ENCODE data around the gene FOXL2. TPM values are rescaled to one million over a fixed set of nuclear protein-coding genes. Genes with fewer than 3 reads are reported as not detected.

Gene FOXL2
- total and polyA plus RNA-seq, 9 of the 15 experiments (the other 6 are each of a cell fraction or from before 2014, with no cell fraction given), result 0.27 to 22.1 (median 3.2) TPM

DNA sequence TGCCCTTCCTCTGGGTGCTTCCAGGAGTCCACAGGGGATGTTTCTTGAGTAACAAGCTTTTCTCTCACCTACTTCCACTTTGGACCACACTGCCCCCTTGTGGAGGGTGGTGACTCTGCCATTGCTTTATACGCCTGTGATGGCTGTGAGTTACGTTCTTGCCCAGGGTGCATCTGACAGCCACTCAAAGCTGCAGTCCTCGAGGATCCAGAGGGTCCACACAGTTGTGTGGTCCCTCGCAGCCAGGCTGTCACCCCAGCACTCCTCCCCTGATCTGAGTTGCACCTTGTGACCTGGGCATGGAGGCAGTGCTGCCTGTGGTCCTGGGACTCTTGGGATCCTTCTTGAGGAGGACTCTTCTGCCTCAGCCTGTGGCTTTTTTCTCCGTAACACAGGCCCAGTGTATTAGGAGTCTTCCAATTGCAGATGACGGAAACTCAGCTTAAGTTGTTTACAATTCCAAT, 23.4 kb downstream of the FOXL2 start (continued):
- no peak for TF ChIP-seq POLR2AphosphoS2 (IDR thresholded peaks at IDR 0.05; ENCODE audit: low read length)
- no peak for TF ChIP-seq KAT2B (IDR thresholded peaks at IDR 0.05; ENCODE audit: low read depth, low read length)
- TF ChIP-seq MEF2A (IDR thresholded peaks at IDR 0.05; ENCODE audit: control insufficient read depth, low read depth, low read length), result no peak
- TF ChIP-seq, protein P1, sequence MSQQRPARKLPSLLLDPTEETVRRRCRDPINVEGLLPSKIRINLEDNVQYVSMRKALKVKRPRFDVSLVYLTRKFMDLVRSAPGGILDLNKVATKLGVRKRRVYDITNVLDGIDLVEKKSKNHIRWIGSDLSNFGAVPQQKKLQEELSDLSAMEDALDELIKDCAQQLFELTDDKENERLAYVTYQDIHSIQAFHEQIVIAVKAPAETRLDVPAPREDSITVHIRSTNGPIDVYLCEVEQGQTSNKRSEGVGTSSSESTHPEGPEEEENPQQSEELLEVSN (IDR thresholded peaks at IDR 0.05; ENCODE audit: borderline replicate concordance in 1 of 2, extremely low read depth in 1 of 2, insufficient read depth in 1 of 2, insufficient read length in 1 of 2, low read depth in 1 of 2, low read length in 1 of 2, poor library complexity in 1 of 2, severe bottlenecking in 1 of 2), result no peak
- TF ChIP-seq HIVEP1 (CRISPR knock-in tag; IDR thresholded peaks at IDR 0.05), result no peak
- TF ChIP-seq, protein P2, sequence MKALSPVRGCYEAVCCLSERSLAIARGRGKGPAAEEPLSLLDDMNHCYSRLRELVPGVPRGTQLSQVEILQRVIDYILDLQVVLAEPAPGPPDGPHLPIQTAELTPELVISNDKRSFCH (CRISPR knock-in tag; IDR thresholded peaks at IDR 0.05), result no peak
- TF ChIP-seq, protein P2 (tag; IDR thresholded peaks at IDR 0.05), result 0 out of 2 replicates have a peak, but pooled peaks have one; percentile 49
- TF ChIP-seq DMBX1 (CRISPR knock-in tag; IDR thresholded peaks at IDR 0.05; ENCODE audit: borderline replicate concordance), result no peak
- no peak for TF ChIP-seq HDAC8 (tag; IDR thresholded peaks at IDR 0.05)
- TF ChIP-seq MCM5 (IDR thresholded peaks at IDR 0.05; ENCODE audit: low read depth), result no peak
- TF ChIP-seq, protein P3, sequence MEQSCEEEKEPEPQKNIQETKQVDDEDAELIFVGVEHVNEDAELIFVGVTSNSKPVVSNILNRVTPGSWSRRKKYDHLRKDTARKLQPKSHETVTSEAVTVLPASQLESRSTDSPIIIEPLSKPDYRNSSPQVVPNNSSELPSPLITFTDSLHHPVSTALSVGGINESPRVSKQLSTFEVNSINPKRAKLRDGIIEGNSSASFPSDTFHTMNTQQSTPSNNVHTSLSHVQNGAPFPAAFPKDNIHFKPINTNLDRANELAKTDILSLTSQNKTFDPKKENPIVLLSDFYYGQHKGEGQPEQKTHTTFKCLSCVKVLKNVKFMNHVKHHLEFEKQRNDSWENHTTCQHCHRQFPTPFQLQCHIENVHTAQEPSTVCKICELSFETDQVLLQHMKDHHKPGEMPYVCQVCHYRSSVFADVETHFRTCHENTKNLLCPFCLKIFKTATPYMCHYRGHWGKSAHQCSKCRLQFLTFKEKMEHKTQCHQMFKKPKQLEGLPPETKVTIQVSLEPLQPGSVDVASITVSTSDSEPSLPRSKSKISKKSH (CRISPR knock-in tag; IDR thresholded peaks at IDR 0.05), result no peak
